Ishikawa (cell line): ENCODE data around the gene DCAKD.

Experiments used
- CEBPB ChIP-seq: IDR thresholded peaks from 2 replicates; pipeline ENCODE4 v1.6.1; 2012
- CREB1 ChIP-seq: IDR thresholded peaks from 2 replicates; pipeline ENCODE4 v1.6.1; 2012; ENCODE audit warnings: low read depth
- EGR1 ChIP-seq: IDR thresholded peaks from 2 replicates; pipeline ENCODE4 v1.6.1; 2012
- EP300 ChIP-seq: IDR thresholded peaks from 2 replicates; pipeline ENCODE4 v1.6.1; 2012; ENCODE audit warnings: borderline replicate concordance
- FOXM1 ChIP-seq: IDR thresholded peaks from 2 replicates; pipeline ENCODE4 v1.6.1; 2012; ENCODE audit warnings: low read depth, borderline replicate concordance
- NFIC ChIP-seq: IDR thresholded peaks from 2 replicates; pipeline ENCODE4 v1.6.1; 2012
- RAD21 ChIP-seq: IDR thresholded peaks from 2 replicates; pipeline ENCODE4 v1.6.1; 2012; ENCODE audit warnings: low read depth
- TAF1 ChIP-seq: IDR thresholded peaks from 2 replicates; pipeline ENCODE4 v1.6.1; 2012; ENCODE audit warnings: low read depth, mild to moderate bottlenecking
- TCF12 ChIP-seq: IDR thresholded peaks from 2 replicates; pipeline ENCODE4 v1.6.1; 2012; ENCODE audit warnings: low read depth
- TEAD4 ChIP-seq: IDR thresholded peaks from 2 replicates; pipeline ENCODE4 v1.6.1; 2012
- YY1 ChIP-seq: IDR thresholded peaks from 2 replicates; pipeline ENCODE4 v1.6.1; 2012; ENCODE audit warnings: low read depth
- ZBTB7A ChIP-seq: IDR thresholded peaks from 2 replicates; pipeline ENCODE4 v1.6.1; 2012; ENCODE audit warnings: low read depth
- TF ChIP-seq, protein P1 (sequence below): IDR thresholded peaks from 2 replicates; pipeline ENCODE4 v1.6.1; 2012
- TF ChIP-seq, protein P2 (sequence below): IDR thresholded peaks from 2 replicates; pipeline ENCODE4 v1.6.1; 2012
- TF ChIP-seq, protein P3 (sequence below): IDR thresholded peaks from 2 replicates; pipeline ENCODE4 v1.6.1; 2012; ENCODE audit warnings: low read depth, mild to moderate bottlenecking

The DCAKD gene

DNA sequence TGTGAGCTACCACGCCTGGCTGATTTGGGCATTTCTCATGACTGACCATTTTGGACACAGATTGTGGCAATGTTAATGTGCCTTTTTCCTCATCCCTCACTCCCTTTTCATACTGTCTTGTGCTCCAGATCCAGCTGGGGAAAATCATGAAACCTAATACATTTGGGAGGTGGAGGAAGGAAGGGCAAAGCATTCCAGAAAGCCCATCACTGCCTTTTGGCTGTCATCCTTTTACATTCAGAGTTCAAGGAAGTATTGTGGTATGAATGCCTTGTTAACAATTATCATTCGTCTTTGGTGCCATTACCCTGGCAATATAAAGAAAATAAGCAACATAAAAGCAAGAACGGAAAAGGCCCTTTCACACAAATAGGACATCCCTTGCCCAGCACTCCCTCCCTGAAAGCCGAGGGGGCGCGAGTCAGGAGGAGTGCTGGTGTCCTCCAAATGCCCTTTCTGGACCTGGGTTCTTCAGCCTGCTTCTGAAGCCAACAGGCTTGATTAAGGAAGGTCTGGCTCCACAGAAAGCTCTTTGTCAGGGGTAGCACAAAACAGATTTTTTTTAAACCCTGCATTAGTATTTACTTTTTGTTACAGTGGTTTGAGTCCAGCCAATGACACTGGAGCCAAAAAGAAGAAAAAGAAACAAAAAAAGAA is 29.7 kb upstream of the DCAKD start:
- no peak for TF ChIP-seq EP300
- no peak for TF ChIP-seq YY1
- TF ChIP-seq TEAD4 = no peak
- TF ChIP-seq EGR1 = no peak
- no peak for TF ChIP-seq TCF12

DNA sequence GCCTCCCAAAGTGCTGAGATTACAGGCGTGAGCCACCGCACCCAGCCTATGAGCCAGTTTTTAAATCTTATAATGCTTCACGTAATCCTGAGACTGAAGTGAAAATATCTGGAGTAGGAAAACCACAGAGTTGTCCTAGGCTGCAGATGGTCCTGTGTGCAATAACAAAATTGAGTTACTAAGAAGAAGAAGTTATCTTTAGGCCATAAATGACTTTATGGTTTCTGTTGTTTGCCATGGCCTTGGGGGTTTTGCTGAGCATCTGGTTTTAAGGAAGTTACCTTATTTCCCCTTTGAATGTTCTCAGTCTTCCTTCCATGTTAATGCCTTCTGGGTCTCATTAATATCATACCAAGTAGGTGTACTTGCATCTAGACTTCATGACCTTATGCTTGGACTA is 26.2 kb upstream of the DCAKD start:
- TF ChIP-seq FOXM1 (no peak), TAF1 (no peak), YY1 (no peak), CREB1 (no peak), CEBPB (no peak), NFIC (no peak), ZBTB7A (no peak)
- TF ChIP-seq, protein P1, sequence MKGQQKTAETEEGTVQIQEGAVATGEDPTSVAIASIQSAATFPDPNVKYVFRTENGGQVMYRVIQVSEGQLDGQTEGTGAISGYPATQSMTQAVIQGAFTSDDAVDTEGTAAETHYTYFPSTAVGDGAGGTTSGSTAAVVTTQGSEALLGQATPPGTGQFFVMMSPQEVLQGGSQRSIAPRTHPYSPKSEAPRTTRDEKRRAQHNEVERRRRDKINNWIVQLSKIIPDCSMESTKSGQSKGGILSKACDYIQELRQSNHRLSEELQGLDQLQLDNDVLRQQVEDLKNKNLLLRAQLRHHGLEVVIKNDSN = no peak
- TF ChIP-seq, protein P2, sequence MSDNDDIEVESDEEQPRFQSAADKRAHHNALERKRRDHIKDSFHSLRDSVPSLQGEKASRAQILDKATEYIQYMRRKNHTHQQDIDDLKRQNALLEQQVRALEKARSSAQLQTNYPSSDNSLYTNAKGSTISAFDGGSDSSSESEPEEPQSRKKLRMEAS = no peak
- TF ChIP-seq, protein P3, sequence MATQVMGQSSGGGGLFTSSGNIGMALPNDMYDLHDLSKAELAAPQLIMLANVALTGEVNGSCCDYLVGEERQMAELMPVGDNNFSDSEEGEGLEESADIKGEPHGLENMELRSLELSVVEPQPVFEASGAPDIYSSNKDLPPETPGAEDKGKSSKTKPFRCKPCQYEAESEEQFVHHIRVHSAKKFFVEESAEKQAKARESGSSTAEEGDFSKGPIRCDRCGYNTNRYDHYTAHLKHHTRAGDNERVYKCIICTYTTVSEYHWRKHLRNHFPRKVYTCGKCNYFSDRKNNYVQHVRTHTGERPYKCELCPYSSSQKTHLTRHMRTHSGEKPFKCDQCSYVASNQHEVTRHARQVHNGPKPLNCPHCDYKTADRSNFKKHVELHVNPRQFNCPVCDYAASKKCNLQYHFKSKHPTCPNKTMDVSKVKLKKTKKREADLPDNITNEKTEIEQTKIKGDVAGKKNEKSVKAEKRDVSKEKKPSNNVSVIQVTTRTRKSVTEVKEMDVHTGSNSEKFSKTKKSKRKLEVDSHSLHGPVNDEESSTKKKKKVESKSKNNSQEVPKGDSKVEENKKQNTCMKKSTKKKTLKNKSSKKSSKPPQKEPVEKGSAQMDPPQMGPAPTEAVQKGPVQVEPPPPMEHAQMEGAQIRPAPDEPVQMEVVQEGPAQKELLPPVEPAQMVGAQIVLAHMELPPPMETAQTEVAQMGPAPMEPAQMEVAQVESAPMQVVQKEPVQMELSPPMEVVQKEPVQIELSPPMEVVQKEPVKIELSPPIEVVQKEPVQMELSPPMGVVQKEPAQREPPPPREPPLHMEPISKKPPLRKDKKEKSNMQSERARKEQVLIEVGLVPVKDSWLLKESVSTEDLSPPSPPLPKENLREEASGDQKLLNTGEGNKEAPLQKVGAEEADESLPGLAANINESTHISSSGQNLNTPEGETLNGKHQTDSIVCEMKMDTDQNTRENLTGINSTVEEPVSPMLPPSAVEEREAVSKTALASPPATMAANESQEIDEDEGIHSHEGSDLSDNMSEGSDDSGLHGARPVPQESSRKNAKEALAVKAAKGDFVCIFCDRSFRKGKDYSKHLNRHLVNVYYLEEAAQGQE = no peak

DNA sequence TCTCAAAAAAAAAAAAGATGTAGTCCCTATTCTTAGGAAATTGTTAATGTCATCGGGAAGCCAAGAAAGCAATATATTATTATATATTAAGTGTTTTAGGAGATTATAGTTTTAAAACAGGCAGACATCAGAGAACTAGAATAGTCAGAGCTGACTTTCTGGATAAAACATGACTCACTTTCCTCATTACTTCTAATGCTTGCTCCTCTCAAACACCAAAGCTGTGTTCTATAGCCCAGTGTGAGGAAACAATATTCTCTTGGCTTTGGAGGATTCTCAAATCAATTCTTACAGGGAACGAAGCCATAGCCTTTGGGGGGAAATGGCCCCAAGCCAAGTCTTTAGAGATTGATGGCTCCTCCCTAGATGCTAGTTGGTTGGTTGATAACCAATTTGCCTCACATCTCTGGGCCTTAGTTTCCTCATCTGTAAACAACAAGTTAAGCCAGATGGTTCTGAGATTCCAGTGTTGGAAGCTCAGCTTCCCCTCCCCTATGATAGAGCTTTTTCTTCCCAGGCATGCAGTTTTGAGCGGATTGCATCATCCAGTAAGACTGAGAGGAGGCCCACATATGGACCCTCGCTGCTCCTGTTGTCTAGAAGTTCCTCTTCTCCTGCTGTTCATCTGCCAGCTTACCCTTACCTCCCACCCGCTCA is 22.1 kb upstream of the DCAKD start:
- TF ChIP-seq CEBPB = peak; percentile 28; the same call in 1 of the 2 replicates
- TF ChIP-seq, protein P3 = no peak

DNA sequence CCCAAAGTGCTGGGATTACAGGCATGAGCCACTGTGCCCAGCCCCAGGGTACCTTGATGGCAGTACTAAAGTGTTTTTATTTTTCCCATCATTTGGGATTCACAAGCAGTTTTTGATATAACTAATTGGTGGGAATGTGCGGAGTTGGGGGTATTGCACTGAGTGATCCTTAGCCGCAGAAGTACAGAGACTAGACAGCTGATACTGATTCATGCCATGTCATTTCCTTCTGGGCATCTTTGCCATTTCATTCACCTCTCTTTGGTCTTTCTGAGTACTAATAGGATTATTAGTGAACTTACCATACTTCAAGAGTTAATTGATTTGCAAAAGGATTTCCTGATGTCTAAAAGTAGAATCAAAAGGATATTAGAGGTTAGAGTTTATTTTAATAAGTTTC is 19.4 kb upstream of the DCAKD start:
- no peak for TF ChIP-seq RAD21
- TF ChIP-seq CREB1 = no peak
- TF ChIP-seq TEAD4 = no peak
- TF ChIP-seq CEBPB = no peak
- TF ChIP-seq, protein P2 = no peak
- TF ChIP-seq EP300 = no peak
- TF ChIP-seq, protein P1 = no peak

DNA sequence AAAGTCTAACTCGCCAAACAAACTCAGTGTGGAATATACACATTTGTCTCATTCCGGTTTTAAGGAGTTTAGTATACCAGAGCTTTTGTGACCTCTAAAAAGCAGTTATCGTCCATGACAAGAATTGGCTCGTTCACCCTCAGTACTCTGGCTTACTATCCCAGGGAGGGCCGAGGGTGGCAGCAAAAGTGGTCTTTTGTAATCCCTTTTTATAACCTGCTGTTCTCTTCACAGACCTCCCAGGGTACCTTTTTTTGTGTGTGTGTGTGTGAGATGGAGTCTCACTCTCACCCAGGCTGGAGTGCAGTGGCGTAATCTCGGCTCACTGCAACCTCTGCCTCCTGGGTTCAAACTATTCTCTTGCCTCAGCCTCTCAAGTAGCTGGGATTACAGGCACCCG is 18.6 kb upstream of the DCAKD start:
- TF ChIP-seq, protein P1 = no peak
- TF ChIP-seq RAD21 = no peak
- TF ChIP-seq, protein P3 = no peak
- TF ChIP-seq EP300 = no peak
